ENCODE data around the gene TASOR2. TPM values are rescaled to one million over a fixed set of nuclear protein-coding genes. Genes with fewer than 3 reads are reported as not detected.

The TASOR2 gene
- total and polyA plus RNA-seq, 2 of the 4 experiments (the other 2 are of a cell fraction): 19.4 to 53.6 TPM

GRCh38 chr10:5668429-5668828 lies 16.2 kb upstream of the TASOR2 start:
- Histone ChIP-seq H3K36me3 (ENCODE audit: control insufficient read depth, insufficient read depth, low read length) (no peaks in the 10 kb centered on the region), H2BK120ac (ENCODE audit: low read depth, low read length) (no peak overlapping the region), H3K18ac (ENCODE audit: low read depth, low read length) (no peak overlapping the region), H2BK5ac (ENCODE audit: low read depth, low read length, poor library complexity, severe bottlenecking) (no peak overlapping the region), H3K27me3 (ENCODE audit: control insufficient read depth, insufficient read depth, low read length) (peaks cover 13% of the 10 kb centered on the region), H3K4me3 (ENCODE audit: insufficient read depth, low read depth, low read length) (no peak overlapping the region), H3K9me1 (ENCODE audit: insufficient read depth, low read length) (peaks cover 4% of the 10 kb centered on the region; the same call in 1 of the 2 replicates), H2BK20ac (ENCODE audit: low read depth, low read length) (no peak overlapping the region), H3K14ac (replicated peaks; ENCODE audit: low read depth, low read length) (no peak overlapping the region), H2AK5ac (ENCODE audit: low read depth, low read length) (no peak overlapping the region), H4K5ac (ENCODE audit: low read depth, low read length) (no peak overlapping the region), H3K9me3 (ENCODE audit: control insufficient read depth, insufficient read depth, low read length) (peaks cover 5% of the 10 kb centered on the region), H4K8ac (ENCODE audit: low read depth in 2 of 2, low read length in 2 of 2) (no peak overlapping the region), H3K4me2 (ENCODE audit: low read depth, low read length) (no peak overlapping the region), H3K4ac (ENCODE audit: low read depth, low read length) (no peak overlapping the region), H2BK15ac (ENCODE audit: low read depth, low read length) (no peak overlapping the region), H3K23ac (ENCODE audit: low read depth, low read length) (no peak overlapping the region), H2AFZ (replicated peaks; ENCODE audit: low read length, poor library complexity) (no peak overlapping the region), H3K4me1 (ENCODE audit: control insufficient read depth, insufficient read depth, low read length) (no peaks in the 10 kb centered on the region), H2AK9ac (replicated peaks; ENCODE audit: low read depth, low read length, poor library complexity) (no peak overlapping the region), H3K56ac (ENCODE audit: extremely low read depth, insufficient read depth, low read length) (no peak overlapping the region), H3K79me1 (ENCODE audit: low read depth in 1 of 2, low read length in 2 of 2) (peaks cover 4 to 11% of the 10 kb centered on the region in 2 experiments), H3K27ac (ENCODE audit: insufficient read depth, low read length) (no peak overlapping the region), H4K20me1 (ENCODE audit: insufficient read depth, low read length) (no peaks in the 10 kb centered on the region), H3K9ac (ENCODE audit: low read depth, low read length) (no peak overlapping the region), H4K91ac (ENCODE audit: insufficient read depth, low read depth, low read length) (no peak overlapping the region)
- ChIA-PET CTCF (interaction anchor here (0.6 kb wide), 1 partner anchor 673 kb away, joined by 3 read pairs; no protein-coding TSS in a partner anchor), POLR2A (ENCODE audit: unreplicated experiment) (no interaction called here)
- WGBS, 2 experiments (ENCODE audit: extremely low coverage in 2 of 2, insufficient read length in 1 of 2): no CpG with 5 or more reads among the region's 4 CpGs
- intact Hi-C loops (cut with micrococcal nuclease): no loop called here
- DNase-seq (no peak), ATAC-seq (ENCODE audit: low read depth) (no peak)
- TF ChIP-seq ELK1 (IDR thresholded peaks at IDR 0.05; ENCODE audit: borderline replicate concordance, low read depth, low read length) (no peak), BHLHE40 (IDR thresholded peaks at IDR 0.05; ENCODE audit: low read depth, low read length) (no peak), CEBPB (IDR thresholded peaks at IDR 0.05; ENCODE audit: low read depth, low read length) (no peak), FOS (IDR thresholded peaks at IDR 0.05; ENCODE audit: low read depth, low read length) (no peak), MAFK (IDR thresholded peaks at IDR 0.05; ENCODE audit: low read depth, low read length) (no peak), NFE2L2 (IDR thresholded peaks at IDR 0.05; ENCODE audit: low read depth, low read length) (no peak), POLR2A (IDR thresholded peaks at IDR 0.05; ENCODE audit: low read depth, low read length) (no peak), MXI1 (IDR thresholded peaks at IDR 0.05; ENCODE audit: borderline replicate concordance, low read depth, low read length) (no peak), RCOR1 (IDR thresholded peaks at IDR 0.05; ENCODE audit: insufficient replicate concordance, low read length) (no peak), RFX5 (IDR thresholded peaks at IDR 0.05; ENCODE audit: low read depth, low read length) (no peak), RAD21 (IDR thresholded peaks at IDR 0.05; ENCODE audit: low read length) (no peak), USF2 (IDR thresholded peaks at IDR 0.05; ENCODE audit: low read depth, low read length) (no peak), MAZ (IDR thresholded peaks at IDR 0.05; ENCODE audit: borderline replicate concordance, low read depth, low read length) (no peak), SMC3 (IDR thresholded peaks at IDR 0.05; ENCODE audit: low read depth, low read length) (no peak)
- dilution Hi-C loops (cut with HindIII; ENCODE audit: low sequenced_read_pairs, unreplicated experiment): no loop called here
- BruUV-seq (replicated peaks): no TSS peak
- in situ Hi-C loops (cut with MboI; ENCODE audit: low sequenced_read_pairs): no loop called here
